ENCODE measurements around the gene FRAS1.

FRAS1 gene

DNA sequence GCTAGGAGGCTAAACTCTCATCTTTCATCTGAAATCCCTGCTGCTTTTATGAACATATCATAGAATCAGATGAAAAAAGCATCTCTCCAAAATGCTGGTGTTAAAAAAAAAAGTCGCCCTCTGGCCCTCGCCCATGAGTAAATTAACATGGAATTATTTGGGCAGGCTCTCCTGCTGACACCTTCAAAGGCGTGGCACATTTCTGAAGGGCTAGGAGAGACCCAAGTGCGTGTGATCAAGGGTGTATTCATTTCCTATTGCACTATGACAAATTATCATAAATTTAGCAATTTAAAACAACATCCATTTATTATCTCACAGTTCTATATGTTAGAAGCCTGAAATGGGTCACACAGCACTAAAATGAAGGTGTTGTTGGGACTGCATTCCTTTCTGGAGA, 499.5 kb downstream of the FRAS1 start:
- no peak for DNase-seq

DNA sequence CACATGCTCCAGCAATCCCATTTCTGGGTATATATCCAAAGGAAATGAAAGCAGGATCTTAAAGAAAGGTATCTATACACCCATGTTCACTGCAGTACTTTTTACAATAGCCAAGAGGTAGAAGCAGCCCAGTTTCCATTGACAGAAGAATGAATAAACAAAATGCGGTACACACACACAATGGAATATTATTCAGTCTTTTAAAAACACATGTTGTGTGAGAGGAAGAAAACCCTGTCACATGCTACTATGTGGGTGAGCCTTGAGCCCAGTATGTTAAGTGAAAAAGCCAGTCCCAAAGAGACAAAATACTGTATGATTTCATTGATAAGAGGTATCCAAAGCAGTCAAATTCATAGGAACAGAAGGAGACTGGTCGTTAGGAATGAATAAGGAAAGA, 500.7 kb downstream of the FRAS1 start:
- no peak for DNase-seq

DNA sequence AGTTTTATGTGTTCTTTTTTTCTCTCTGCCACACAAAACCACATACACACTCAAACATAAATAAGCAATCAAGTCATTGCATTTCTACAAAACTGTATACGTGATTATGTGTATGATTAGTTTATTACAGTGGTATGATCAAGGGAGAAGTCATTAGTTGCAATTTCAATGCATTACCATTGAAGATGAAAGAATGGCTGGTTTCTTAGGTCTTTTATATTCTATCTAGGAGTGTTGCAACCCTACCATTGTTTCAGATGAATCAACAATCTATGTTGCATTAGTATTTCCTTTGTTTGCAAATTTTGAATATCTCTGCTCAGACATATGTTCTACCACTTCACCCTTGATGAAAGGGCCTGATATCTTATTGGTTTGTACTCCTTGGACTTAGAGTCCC, 501.3 kb downstream of the FRAS1 start:
- DNase-seq: no peak

DNA sequence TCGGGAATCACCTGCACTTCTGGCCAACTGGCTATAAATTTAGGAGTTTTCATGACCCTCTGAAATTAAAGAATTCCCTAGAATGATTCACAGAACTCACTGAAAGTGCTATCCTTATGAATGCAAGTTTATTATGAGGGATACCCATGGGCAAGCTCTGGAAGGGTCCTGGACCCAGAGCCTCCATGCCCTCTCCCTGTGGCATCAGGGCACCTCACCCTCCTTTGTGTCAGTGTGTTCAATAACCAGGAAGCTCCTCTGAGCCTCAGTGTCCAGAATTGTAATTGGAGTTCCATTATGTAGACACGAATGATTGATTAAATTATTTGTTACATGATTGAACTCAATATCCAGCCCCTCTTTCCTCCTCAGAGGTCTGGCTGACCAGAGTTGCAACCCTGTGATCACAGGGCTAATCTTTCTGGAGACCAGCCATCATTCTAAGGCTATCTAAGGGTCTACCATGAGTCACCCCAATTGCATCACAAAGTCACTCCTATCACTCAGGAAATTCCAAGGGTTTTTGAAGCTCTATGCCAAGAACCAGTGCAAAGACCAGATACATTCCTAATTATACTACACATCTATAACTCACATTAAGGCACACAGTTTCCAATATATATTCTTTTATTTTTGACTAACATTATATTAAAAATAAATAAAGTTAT, 503.3 kb downstream of the FRAS1 start:
- DNase-seq: no peak

DNA sequence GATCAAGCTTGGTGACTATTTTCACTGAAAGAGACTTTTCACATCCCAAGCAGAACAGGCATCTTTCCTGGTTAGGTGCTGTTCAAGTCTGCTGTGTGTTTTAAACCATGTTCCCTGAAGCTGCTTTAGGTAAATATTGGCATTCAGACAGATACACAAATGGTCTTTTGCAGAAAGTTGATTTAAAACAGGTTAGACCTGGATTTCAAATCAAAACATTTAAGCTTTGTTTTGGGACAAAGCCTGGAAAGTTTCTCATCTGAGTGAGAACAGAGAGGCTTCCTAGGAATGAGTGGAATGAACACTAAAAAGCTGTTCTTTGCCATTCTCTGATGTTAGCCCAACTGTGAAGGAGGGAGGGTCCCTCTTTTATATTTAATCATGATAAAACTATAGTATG, 504.6 kb downstream of the FRAS1 start:
- no peak for DNase-seq

DNA sequence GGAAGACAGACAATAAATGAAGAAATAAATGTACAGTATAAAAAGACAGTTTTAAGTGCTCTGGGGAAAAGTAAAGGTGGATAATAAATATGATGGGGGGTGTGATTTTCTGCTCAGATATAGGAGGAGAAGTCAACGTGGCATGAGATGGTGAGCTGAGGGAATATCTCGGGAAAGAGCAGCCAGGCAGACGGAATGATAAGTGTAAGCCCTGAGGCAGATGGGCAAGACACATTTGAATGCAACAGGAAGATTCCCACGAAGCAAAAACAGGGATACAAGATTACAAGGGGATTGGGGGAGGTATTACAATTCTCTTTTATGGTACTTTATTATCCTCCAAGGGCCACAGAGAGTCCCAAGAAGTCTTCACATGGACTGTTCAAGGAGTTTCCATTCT, 505.6 kb downstream of the FRAS1 start:
- no peak for DNase-seq

DNA sequence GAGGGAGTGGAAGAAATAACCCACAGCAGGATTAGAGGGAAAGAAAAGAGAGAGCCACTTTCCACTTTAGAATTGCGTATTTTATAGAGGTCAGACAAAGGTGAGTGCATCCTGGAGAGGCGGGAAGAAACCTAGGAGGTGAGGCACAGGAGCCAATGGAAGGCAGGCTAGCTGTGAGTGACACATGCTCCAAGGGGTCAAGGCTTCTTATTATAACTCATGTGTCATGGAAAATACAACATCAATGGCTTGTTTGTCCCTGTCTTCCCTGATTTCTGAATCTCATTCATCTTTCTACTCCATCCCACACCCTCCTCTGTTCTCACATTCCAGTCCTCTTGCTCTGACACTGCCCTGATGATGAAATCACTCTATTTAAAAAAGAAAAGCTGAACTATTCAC, 508.8 kb downstream of the FRAS1 start:
- no peak for DNase-seq

DNA sequence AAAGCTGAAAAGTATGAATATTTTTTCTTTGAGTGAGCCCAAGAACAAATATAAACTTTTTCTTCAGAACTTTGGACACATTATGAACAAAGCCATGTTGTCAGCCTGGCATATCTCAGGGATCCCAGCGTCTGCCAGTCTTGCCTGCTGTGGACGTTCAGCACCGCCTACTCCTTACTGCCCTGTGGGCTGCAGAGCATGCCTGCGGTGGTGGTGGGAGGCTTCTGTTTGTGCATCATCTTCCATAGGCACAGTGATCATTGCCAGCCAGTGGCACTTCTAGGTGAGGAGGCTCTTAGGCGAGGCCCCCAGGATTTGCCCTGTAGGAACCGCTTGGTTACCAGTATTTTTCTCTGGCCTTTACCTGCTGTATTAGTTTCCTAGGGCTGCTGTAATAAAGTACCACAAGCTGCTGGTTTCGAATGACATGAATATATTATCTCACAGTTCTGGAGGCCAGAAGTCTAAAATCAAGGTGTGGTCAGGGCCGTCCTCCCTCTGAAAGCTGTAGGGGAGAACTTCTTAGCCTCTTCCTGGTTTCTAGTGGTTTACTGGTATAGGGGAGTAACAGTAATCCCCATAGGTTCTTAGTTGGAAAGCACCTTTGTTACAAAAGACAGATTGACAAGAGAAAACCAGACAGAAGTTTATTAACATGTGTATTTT, 509.8 kb downstream of the FRAS1 start:
- no peak for DNase-seq

DNA sequence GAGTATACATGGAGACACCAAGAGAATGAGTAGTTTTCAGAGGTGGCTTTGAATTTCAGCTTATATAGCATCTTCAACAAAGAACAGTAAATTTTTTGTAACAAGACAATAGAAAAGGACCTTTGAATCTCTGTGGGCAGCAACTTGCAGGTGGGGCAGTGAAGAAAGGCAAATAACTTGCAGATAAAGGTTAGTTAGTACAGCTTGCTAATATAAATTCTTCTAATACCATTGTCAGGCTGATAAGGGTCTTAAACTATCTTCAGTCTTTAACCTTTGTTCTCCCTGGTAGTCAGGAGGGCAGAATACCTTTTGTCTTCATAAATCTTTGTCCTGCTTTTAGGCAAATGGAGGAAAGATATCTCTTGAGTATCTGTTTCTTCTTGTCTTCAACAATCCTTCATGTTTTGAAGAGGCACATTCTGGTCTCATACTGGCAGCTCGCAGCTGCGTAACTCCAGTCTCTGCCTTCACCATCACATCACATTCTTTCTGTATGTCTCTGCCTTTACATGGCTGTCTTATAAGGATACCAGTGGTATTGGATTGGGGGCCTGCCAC, 510.5 kb downstream of the FRAS1 start:
- no peak for DNase-seq

DNA sequence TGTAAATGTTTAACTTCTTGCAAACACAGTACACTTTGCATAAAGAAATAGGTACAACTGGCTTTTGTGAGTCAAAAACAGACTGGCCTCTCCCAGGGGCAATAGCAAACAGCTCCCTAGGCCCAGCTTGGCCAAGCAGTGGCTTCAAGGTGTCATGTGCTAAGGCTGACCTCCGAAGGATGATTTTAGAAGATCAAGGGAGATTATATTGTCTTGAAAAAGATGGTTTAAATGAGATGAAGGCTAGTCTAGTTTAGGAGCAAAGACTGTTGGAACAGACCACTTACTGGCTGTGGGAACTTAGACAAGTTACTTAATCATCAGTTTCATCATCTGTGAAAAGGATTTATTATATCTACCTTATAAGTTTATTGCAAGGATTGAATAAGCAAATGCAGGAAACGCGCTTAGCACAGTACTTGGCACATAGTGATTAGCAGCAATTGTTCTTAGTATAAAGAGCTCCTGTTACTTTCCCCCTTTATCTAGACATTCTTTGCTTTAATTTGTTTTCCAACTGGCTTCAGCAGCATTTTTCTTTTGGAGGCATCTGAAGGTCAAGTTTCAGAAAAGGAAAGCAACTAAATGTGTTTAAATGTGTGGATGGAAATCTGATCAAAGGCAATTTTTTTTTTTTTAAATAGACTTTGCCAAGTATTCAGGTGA, 511.6 kb downstream of the FRAS1 start:
- DNase-seq: no peak

DNA sequence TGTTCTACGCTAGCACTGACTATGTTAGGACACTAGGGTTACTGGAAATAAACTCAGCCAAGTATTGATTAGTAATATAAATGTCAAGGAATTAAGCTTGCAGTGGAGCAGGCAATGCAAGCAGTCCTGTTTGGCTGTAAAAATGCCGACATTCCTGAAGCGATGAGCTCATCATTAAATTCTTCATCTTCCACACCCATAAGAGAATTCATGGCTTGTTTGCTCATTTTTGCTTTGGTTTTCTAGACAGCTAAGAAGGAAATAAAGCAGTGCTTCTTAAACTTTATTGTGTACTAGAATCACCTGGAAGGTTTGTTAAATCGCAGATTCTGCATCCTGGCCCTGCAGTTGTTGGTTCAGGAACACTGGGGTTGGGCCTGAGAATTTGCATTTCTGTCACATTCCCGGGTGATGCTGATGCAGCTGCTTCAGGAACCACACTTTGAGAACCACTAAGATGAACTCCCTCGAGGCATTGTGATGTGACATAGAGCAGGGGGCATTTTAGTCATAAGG, 512.2 kb downstream of the FRAS1 start:
- DNase-seq: no peak

DNA sequence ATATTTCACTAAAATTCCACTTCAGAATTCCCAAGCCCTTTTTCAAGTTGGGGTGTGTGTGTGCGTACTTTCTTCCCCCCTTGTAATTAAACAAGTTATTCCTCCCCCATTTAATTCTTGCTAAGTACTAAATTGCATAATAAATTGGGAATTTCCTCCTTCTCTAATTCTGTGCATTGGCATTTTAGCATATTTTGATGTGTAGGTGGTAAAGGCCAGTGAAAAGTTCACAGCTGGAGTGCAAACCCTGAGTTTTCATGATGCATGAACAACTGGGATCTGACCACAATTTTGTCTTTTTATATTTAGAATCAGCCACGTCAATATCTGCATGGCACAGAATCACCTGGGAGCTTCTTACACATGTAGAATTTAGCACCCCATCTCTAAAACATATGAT, 513.0 kb downstream of the FRAS1 start:
- DNase-seq: no peak

DNA sequence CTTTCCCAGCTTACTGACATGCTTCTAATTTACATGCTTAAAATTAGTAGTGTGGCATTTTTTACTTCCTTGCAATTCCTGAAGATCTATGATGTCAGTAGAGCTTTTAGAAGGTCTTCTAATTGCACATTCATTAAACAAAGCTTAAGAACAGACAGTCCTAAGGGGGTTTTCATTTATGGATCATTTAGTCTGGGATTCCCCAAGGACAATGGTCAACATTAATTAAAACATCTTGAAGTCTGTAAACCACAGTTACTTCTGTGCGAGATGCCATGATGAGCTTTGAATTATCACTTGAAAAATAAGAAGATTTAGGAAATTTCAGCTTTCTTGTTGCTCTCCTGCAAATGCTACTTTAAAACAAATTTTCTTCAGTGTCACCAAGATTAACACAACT, 514.7 kb downstream of the FRAS1 start:
- no peak for DNase-seq

DNA sequence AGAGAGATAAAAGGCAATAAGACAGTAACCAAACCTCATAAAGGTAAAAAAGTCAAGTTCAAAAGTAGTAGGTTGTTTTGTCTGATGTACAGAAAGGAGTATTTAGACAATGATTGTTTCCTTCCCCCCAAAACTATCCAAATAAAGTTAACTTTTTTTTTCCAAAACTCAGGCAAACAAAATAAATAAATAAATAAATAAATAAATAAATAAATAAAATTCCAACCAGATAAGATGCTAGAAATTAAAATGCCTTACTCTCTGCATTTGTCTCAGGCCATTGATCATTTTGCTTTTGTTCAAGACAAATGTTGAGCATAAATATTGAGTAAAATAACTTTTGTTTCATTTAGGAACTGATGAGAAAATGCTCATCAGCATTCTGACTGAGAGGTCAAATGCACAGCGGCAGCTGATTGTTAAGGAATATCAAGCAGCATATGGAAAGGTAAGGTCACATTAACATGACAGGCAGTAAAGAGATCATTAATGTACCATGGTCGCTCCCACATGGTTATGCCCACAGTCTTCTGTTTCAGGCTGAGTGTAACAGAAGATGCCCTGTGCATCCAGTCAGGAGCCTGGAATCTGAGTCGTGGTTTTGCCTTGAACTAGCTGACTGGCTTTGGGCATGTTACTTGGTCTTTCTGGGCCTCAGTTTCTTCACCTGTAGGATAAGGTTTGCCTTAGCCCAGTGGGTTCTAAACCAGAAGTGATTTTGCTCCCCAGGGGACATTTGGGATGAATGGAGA, 521.7 kb downstream of the FRAS1 start:
- DNase-seq: no peak

DNA sequence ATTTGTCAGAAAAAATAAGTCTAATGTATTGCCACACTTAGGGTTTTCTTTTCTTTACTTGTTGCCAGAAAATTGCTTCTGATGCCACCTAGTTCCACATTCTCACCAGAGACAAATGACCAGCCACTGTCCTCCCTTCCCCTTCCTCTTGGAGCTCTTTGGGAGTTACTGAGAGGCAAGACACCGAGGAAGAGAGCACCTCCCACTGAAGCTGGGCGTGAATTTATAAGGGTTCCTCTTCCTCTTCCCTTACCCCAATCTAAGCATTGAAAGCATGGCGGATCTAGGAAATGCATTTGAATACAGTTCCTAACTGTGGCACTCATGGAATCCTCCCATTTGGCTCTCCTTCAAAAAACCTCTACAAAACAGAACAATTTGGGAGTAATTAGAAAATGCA, 524.5 kb downstream of the FRAS1 start:
- DNase-seq: no peak

DNA sequence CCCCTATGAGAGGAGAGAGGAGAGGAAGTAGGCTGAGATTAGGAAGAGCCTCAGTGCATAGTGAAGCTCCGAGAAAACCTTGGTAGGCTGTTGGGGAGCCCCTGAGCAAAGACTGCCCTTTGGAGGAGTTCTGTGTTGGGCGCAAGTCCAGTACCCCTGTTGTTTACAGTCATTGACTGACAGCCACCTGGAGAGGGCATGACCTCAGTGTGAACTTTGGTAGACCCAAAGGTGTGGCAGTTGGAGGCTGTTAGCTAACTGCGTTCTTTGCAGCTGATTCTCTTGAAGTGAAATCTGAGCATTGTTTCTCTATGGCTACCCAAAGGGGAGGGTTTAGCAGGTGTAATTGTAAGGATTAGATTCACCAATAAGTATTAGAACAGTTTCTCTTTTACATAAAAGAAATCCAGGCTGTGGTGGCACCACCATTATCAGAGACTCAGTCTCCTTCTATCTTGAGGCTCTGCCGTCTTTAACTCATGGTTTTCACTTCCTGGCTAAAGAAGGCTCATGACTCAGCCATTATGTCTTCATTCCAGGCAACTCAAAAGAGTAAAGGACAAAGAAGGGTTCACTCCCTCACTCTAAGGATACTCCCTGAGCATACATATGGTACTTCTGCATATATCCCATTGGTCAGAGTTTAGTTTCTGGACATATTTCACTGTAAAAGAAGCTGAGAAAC, 527.9 kb downstream of the FRAS1 start:
- DNase-seq: no peak

DNA sequence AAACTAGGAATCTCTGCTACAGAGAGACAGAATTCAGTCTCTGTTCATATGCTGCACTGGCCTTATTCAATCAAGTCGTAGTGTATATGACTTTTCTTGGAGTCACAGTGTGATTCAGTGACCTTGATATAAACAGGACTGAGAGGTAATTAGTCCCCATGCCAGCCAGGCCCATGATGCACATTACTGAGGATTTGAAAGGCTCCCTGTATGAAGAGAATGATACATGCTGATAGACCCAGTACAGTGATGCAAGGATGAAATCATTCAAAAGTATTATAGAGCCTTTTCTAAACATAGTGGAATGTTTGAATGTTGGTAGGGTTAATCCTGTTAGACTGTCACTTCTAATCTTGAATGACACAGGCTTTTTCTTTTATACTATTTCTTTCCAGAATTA, 528.5 kb downstream of the FRAS1 start:
- DNase-seq: no peak

DNA sequence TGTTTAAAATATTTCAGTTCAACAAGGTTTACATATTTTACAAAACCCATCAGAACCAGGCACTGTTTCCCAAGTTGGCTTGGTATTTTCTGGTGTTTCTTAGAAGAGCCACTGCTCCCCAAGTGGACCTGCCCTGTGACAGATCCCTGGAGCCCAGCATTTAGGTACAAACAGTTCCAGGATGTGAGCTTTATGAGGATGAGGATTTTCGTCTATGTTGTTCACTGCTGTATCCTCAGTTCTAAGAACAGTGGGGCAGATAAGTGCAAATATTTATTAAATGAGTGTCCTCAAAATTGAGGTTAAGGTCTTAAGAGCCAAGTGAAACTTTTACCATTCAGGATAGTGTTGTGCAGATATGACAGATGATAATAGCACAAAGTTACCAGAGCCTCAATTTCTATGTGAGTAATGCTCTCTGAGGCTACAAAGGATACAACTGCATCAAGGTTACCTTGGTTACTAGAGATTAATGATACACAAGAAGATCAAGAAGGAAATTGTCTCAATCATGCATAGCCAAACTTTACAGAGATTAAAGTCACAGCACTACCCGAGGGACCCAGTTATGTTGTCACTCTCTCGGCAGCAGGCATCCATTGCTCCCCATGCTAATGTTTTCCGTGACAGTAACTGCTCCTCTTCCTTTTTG, 531.9 kb downstream of the FRAS1 start:
- no peak for DNase-seq

DNA sequence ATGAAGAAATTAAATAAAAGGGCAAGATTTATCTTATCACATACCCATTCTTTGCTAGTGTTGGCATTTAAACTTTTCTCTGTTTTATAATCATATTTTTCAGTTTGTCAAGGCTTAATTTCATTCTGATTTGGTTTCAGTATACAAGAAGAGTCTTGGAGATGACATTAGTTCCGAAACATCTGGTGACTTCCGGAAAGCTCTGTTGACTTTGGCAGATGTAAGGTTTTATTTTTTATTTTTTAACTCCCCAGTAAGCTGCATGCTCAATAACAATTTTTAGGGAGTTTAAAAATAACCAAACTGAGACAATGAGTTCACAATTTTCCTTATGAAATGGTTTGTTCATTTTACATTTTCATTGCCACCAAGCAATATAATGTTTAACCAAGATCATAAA, 534.3 kb downstream of the FRAS1 start:
- DNase-seq: no peak

DNA sequence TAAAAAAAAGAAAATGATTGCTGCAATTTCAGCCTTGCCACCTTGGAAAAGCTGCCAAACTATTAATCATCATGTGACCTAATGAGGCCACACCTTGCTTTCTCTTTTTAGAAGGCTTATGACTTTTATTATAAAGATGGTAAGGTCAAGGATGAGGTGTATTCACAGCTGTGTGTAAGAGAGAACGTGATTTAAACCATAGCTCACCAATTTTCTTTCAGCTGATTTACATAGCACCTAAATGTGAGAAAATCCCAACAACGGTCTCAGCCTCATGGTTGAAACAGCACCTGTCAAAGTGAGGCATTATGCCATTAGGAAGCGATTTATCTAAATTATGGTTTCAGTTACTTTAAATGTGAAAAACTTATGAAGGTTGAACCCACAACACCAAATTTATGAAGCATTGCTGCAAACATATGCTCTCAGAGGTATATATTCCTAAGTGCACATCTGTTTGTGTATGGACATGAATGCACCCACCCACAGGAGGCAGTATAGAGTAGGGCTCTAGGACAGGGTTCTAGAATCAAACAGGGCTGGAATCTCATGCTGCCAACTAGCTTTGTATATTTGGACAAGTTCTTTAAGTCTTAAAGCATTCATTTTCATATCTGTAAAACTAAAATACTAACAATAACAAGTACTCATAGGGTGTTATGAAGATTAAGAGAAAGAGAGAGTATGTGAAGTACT, 535.1 kb downstream of the FRAS1 start:
- no peak for DNase-seq

All from NCI-H1092 treated with DMSO at 0.1 percent for 48 hours (cell line).